Measurements from ENCODE around the gene DHX38. TPM values are rescaled to one million over a fixed set of nuclear protein-coding genes. Genes with fewer than 3 reads are reported as not detected.

Gene DHX38
- total RNA-seq, 3 donors from 2014 or later: 50.2 to 60.6 (median 53.7) TPM

DNA sequence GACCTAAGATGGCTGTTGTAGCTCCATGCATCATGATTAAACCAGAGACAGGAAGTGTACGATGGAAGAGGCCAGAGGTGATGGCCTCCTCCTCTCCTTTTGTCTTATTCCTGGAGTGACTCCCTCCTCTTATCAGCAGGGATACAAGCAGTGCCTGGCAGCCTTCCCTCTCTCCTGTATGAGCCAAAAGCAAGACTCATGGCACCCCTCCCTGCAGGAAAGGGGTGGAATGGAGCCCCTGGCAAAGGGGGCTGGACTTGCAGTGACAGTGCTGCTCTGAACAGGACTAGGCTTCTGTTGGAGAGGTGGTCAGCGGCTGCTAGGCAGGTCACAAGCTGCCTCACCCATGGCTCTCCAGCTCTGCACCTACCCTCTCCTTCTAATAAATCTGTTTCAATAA lies 8.6 kb upstream of the DHX38 start:
- intact Hi-C loops (cut with DNase I; ENCODE audit: low total_unique reads): no loop called here
- TF ChIP-seq POLR2AphosphoS5 (IDR thresholded peaks at IDR 0.05) (no peak), POLR2A (IDR thresholded peaks at IDR 0.05) (no peak)
- TF ChIP-seq, protein P1, sequence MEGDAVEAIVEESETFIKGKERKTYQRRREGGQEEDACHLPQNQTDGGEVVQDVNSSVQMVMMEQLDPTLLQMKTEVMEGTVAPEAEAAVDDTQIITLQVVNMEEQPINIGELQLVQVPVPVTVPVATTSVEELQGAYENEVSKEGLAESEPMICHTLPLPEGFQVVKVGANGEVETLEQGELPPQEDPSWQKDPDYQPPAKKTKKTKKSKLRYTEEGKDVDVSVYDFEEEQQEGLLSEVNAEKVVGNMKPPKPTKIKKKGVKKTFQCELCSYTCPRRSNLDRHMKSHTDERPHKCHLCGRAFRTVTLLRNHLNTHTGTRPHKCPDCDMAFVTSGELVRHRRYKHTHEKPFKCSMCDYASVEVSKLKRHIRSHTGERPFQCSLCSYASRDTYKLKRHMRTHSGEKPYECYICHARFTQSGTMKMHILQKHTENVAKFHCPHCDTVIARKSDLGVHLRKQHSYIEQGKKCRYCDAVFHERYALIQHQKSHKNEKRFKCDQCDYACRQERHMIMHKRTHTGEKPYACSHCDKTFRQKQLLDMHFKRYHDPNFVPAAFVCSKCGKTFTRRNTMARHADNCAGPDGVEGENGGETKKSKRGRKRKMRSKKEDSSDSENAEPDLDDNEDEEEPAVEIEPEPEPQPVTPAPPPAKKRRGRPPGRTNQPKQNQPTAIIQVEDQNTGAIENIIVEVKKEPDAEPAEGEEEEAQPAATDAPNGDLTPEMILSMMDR (IDR thresholded peaks at IDR 0.05): no peak
- Histone ChIP-seq H3K27ac (no peak overlapping the region), H3K9me3 (no peaks in the 10 kb centered on the region), H3K4me3 (no peak overlapping the region), H3K36me3 (peaks cover 9% of the 10 kb centered on the region), H3K27me3 (no peaks in the 10 kb centered on the region), H3K4me1 (no peaks in the 10 kb centered on the region)
- DNase-seq (ENCODE audit: low spot score in 2 of 2): no peak

DNA sequence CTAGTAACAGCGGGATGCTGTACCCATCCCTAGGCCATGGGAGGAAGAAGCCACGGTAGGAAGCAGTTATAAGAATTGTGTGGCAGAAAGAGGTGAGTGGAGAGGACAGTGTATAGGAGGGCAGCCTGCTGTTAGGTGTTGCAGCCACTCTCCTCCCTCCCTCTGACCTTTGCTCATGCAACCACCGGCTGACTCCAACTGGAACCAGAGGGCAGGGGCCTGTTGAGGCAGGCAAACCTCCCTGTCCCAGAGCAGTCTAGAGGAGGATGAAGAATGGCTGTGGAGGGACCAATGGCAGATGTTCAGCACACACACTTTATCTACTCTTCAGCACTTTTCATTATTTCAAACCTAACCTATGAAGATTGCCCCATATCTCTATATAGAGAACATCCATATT lies 2.4 kb upstream of the DHX38 start:
- H3K27me3 ChIP-seq: no peaks in the 10 kb centered on the region
- H3K36me3 ChIP-seq: peaks cover 6% of the 10 kb centered on the region
- intact Hi-C loops (cut with DNase I; ENCODE audit: low total_unique reads): no loop called here

DNA sequence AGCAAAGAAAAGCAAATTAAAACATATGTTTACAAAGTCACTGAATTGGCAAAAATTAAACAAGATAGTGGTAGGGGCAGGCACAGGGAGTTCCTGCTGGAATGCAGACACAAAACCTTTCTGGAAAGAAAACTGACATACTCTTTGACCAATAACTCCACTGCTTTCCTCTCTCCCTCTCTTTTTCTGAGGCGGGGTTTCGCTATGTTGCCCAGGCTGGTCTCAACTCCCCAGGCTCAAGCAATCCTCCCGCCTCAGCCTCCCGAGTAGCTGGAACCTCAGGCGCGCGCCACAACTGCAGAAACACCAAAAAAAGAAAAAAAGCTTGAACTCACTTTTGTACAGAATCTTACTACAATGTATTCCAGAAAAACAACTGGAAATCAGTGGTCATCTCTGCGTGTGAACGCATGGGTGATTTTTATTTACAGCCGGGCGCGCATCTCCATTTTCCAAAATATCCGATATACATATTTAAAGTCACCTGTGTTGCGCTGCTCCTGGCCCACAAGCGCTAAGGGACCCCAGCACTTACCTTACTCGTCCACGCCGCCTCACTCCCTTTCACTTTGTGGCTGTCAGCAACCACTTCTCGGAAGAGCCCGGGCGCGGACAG lies 707 bp upstream of the DHX38 start:
- Histone ChIP-seq H3K27me3 (no peaks in the 10 kb centered on the region), H3K36me3 (no peaks in the 10 kb centered on the region), H3K4me3 (peak overlapping the region; percentile 78 to 95 (median 90)), H3K4me1 (peaks cover 9 to 19% of the 10 kb centered on the region in 2 donors), H3K27ac (peak overlapping the region; percentile 88 to 95), H3K9me3 (no peaks in the 10 kb centered on the region)
- intact Hi-C loops (cut with DNase I; ENCODE audit: low total_unique reads): no loop called here
- DNase-seq (ENCODE audit: low spot score in 2 of 2): no peak
- no peak for TF ChIP-seq POLR2A (IDR thresholded peaks at IDR 0.05)
- no peak for TF ChIP-seq POLR2AphosphoS5 (IDR thresholded peaks at IDR 0.05)
- TF ChIP-seq, protein P1 (IDR thresholded peaks at IDR 0.05): no peak

More for the DNA sequence above, 2.4 kb upstream of the DHX38 start:
- no peak for TF ChIP-seq POLR2A (IDR thresholded peaks at IDR 0.05)
- no peak for TF ChIP-seq POLR2AphosphoS5 (IDR thresholded peaks at IDR 0.05)
- TF ChIP-seq, protein P1 (IDR thresholded peaks at IDR 0.05): no peak
- H3K4me1 ChIP-seq: peaks cover 9 to 19% of the 10 kb centered on the region in 2 donors
- no peak overlapping the region for H3K4me3 ChIP-seq
- no peaks in the 10 kb centered on the region for H3K9me3 ChIP-seq
- no peak overlapping the region for H3K27ac ChIP-seq
- DNase-seq (ENCODE audit: low spot score in 2 of 2): no peak

DNA sequence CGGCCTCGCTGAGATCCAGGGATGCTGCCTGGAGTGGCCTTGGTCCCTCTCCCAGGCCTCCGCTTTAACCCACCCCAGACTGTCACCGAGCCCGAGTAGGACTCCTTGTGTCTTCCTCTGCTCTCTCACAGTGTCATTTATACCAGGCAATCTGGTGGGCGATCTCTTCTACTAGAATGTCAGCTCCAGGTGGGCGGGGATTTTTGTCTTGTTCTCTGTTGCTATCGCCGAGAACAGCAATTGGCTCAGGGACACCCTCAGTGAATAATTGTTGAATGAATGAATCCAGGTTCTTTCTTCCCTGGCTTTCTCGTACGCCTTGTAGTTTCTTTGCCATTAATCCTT lies 591 bp downstream of the DHX38 start:
- Histone ChIP-seq H3K27me3 (no peaks in the 10 kb centered on the region), H3K4me1 (peaks cover 9 to 19% of the 10 kb centered on the region in 2 donors), H3K36me3 (peaks cover 6% of the 10 kb centered on the region), H3K4me3 (peak overlapping the region; percentile 78 to 95 (median 90)), H3K9me3 (no peaks in the 10 kb centered on the region), H3K27ac (peak overlapping the region; percentile 88 to 95)
- TF ChIP-seq POLR2AphosphoS5 (IDR thresholded peaks at IDR 0.05) (no peak), POLR2A (IDR thresholded peaks at IDR 0.05) (no peak)
- TF ChIP-seq, protein P1 (IDR thresholded peaks at IDR 0.05): no peak
- no peak for DNase-seq (ENCODE audit: low spot score in 2 of 2)
- intact Hi-C loops (cut with DNase I; ENCODE audit: low total_unique reads): no loop called here

DNA sequence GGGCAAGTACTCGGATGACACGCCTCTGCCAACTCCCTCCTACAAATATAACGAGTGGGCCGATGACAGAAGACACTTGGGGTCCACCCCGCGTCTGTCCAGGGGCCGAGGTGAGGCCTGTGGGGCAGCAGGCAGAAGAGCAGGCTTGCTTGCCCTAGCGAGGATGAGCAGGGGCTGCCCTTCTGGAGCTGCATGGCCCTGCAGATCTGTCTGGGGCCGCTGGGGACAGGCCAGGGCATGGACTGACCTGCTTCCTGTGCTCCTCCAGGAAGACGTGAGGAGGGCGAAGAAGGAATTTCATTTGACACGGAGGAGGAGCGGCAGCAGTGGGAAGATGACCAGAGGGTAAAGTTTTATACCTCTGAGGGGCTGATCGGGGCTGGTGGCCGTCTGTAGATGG lies 5.3 kb downstream of the DHX38 start:
- Histone ChIP-seq H3K27me3 (no peaks in the 10 kb centered on the region), H3K9me3 (no peaks in the 10 kb centered on the region), H3K4me1 (peaks cover 5 to 12% of the 10 kb centered on the region in 2 donors), H3K36me3 (peaks cover 34% of the 10 kb centered on the region), H3K27ac (no peak overlapping the region), H3K4me3 (no peak overlapping the region)
- TF ChIP-seq, protein P1 (IDR thresholded peaks at IDR 0.05): no peak
- TF ChIP-seq POLR2A (IDR thresholded peaks at IDR 0.05) (no peak), POLR2AphosphoS5 (IDR thresholded peaks at IDR 0.05) (no peak)
- intact Hi-C loops (cut with DNase I; ENCODE audit: low total_unique reads): no loop called here
- no peak for DNase-seq (ENCODE audit: low spot score in 2 of 2)

Data from breast epithelium (tissue), 4 donors.